Measurements from ENCODE around the gene GOLGA6B. TPM values are rescaled to one million over a fixed set of nuclear protein-coding genes. Genes with fewer than 3 reads are reported as not detected.
A peak's percentile ranks its signal among the peaks of the same experiment; 100 is the strongest.
"Not testable (repeated sequence)": the region's sequence is repeated elsewhere in the genome, so short reads cannot be mapped to it uniquely, and the experiment has no call there.

The GOLGA6B gene
- total and polyA plus RNA-seq, 2 of the 13 experiments (the other 11 are each of a cell fraction or from before 2014, with no cell fraction given): 0.04 TPM; not detected in 1

- peak; percentile 9 for DNase-seq (ENCODE audit: low spot score)
- Histone ChIP-seq H3K4me1 (ENCODE audit: insufficient read depth, low read length) (peaks cover 18% of the 10 kb centered on the region), H3K27ac (ENCODE audit: extremely low read length, insufficient read depth, low read length) (peak overlapping the region; percentile 40), H3K4me2 (ENCODE audit: low read depth, low read length) (peak overlapping the region; percentile 58), H3K4me3 (replicated peaks in 1 of 3; ENCODE audit: insufficient read depth in 1 of 3, low read depth in 2 of 3, low read length in 3 of 3) (peak overlapping the region in 1 of 3 experiments; percentile 16; a peak in 1 of 6 replicates)
- H3K36me3 ChIP-seq (replicated peaks in 1 of 2; ENCODE audit: control insufficient read depth in 1 of 2, insufficient read depth in 2 of 2, low read length in 2 of 2); FAIRE-seq; H3K79me2 ChIP-seq (ENCODE audit: insufficient read depth, low read length); H3K9me3 ChIP-seq (ENCODE audit: low read length); intact Hi-C loops (cut with micrococcal nuclease; ENCODE audit: unreplicated experiment); ATAC-seq; BruUV-seq (replicated peaks); CTCF ChIA-PET (ENCODE audit: low intra/inter-chr PET ratio, low total read pairs); POLR2A ChIA-PET; H3K27me3 ChIP-seq (ENCODE audit: control insufficient read depth in 1 of 2, insufficient read depth in 2 of 2, low read length in 2 of 2); H3K9ac ChIP-seq (ENCODE audit: insufficient read depth, low read depth, low read length); H4K20me1 ChIP-seq (ENCODE audit: insufficient read depth, low read length); H2AFZ ChIP-seq (ENCODE audit: low read length): not testable (repeated sequence)
- WGBS (ENCODE audit: low lambda C conversion rate): 52% methylated on average over 3 of the region's 3 CpGs
- in situ Hi-C loops (cut with HindIII; ENCODE audit: extremely low pct_ligation_motif_present, low pct_unique_long_range_greater_than_20kb): loop anchor here (10.0 kb wide), 1 partner anchor 77 kb away; the partner anchor contains the start of genes BBS4 and HIGD2B
- peak; percentile 26; the same call in 1 of the 2 replicates for TF ChIP-seq HNF4A (CRISPR knock-in tag; IDR thresholded peaks at IDR 0.05)
- TF ChIP-seq PAXIP1 (CRISPR knock-in tag; conservative IDR thresholded peaks at IDR 0.05): peak; percentile 59
- peak; percentile 44; the same call in 1 of the 2 replicates for TF ChIP-seq PHF21A (CRISPR knock-in tag; IDR thresholded peaks at IDR 0.05)
- peak; percentile 82; the same call in 1 of the 2 replicates for TF ChIP-seq ZNF646 (CRISPR knock-in tag; IDR thresholded peaks at IDR 0.05)
These were observed 46.4 kb upstream of the GOLGA6B start for GRCh38 chr15:72608084-72608483.

Measured in HepG2 (cell line).